HG03196 (cell line): ENCODE data around the gene C2orf42.
"Not testable (repeated sequence)": the region's sequence is repeated elsewhere in the genome, so short reads cannot be mapped to it uniquely, and the experiment has no call there.

Source experiments
- ATAC-seq: cut with Tn5 transposase; IDR thresholded peaks from one replicate; pipeline ENCODE4 v1.9.1; 2021; ENCODE audit not compliant: unreplicated experiment

The C2orf42 gene

GRCh38 chr2:70133491-70134322 lies 57.1 kb downstream of the C2orf42 start:
- no peak for ATAC-seq

DNA sequence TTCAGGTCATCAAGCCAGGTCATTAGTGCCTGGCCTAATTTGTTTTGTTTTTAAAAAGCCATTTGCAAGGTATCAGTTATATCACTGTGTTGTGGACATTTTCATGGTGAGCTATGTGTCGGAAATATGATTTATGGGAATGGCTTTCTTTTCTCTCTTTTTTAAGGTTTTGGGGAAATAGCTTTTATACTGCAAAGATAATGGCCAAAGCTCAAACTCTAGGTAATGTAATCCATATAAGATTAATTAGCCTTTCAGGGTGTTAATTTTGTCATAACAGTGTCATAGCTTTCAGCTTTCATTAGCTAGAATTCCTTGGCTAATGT lies 57.7 kb downstream of the C2orf42 start:
- no peak for ATAC-seq

GRCh38 chr2:70132244-70133126 lies 58.3 kb downstream of the C2orf42 start:
- ATAC-seq: peak; percentile 43

- not testable (repeated sequence) for ATAC-seq
Observed at GRCh38 chr2:70131344-70132143, 59.3 kb downstream of the C2orf42 start.

DNA sequence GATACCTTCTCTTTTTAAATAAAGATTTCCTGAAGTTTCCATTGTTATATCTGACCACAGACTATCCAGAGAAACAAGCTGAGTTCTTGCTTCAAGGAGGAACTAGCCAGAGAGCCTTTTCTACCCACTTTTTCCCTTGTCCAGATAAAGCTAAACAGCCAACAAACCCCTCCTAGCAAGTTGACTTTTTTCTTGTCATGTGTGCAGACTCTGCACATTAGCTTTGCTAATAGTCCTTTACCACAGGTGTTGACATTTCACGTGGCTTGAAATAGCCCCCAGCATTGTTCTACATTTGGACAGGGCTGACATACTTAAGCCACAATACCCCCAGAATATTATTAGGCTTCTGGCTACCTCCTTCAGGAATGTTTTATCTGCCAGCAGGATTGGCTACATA lies 62.8 kb downstream of the C2orf42 start:
- ATAC-seq: no peak

DNA sequence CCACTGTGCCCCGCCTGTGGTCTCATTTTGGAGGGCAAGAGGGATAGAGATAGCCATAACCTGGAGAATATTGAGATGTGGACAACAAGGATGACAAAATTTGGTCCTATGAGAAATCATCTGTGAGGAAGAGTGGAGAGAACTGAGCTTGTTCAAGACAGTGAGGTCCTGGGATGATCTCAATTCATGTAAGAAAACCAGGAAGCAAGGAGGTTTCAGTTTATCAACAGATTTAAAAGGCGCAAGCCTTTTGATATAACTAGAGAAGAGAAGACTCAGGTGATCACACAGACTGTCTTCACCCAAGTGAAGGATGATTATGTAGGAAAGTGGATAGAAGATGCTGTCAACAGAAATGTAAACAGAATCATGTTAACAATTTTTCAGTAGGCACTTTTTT lies 64.4 kb downstream of the C2orf42 start:
- no peak for ATAC-seq

- no peak for ATAC-seq
Observed at GRCh38 chr2:70125498-70125898, 65.3 kb downstream of the C2orf42 start.

DNA sequence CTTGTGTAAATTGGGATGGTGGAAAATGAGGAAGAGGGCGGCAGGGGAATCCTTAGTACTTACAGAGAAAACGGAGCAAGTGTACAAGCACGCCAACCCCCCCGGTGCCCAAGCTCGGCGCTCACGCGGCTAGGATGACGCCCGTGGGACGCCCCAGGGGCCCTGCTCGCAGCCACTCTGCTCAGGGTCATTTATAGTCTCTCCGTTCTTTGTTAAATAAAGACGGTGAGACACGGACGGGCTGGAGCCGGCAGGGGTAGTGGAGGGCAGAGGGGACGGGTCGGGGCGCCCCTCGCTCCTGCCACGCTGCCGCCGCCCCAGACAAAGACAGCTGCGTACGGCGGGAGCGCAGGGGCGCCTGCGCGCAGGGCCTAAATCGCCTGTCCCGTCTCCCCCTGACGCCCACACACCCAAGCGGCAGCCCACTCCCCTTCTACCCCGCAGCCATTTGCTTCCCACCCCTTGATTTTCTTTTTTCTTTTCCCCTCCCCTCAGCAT lies 65.8 kb downstream of the C2orf42 start:
- ATAC-seq: no peak

GRCh38 chr2:70123829-70124116 lies 67.0 kb downstream of the C2orf42 start:
- ATAC-seq: no peak

DNA sequence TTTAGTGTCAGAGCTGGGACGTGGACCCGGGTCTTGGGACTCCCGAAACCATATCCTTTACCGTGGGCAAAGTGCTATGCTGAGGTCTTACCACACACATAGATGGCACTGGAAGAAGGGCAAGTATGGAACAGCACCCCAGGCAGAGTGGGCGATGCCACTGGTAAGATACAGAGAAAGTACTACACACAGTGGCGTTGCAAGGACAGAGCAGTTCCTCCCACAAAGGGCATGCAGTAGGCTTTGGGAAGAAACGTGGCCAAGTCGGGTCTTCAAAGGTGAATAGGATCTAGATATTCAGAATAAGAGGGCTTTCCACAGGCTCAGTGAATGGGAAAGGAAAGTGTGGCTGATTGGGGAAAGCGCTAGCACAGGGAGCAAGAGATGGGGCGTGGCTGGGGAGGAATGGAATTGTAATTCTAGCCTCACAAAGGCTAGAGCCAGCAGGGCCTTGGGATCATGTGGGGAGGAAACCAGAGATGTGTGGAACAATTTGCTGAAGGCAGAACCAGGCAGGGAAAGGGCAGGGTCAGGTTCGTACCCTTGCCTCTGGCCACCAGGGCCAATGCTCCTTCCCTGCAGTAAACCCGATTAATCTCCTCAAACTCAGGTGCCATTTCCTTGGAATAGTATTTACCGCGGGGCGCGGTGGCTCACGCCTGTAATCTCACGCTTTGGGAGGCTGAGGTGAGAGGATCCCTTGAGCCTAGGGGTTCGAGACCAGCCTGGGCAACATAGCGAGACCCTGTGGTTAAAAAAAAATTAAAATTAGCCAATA lies 67.6 kb downstream of the C2orf42 start:
- no peak for ATAC-seq

GRCh38 chr2:70122470-70122869 lies 68.3 kb downstream of the C2orf42 start:
- ATAC-seq: no peak

GRCh38 chr2:70121627-70122372 lies 69.0 kb downstream of the C2orf42 start:
- no peak for ATAC-seq

GRCh38 chr2:70118798-70119454 lies 71.9 kb downstream of the C2orf42 start:
- ATAC-seq: no peak

GRCh38 chr2:70116936-70117552 lies 73.8 kb downstream of the C2orf42 start:
- no peak for ATAC-seq

DNA sequence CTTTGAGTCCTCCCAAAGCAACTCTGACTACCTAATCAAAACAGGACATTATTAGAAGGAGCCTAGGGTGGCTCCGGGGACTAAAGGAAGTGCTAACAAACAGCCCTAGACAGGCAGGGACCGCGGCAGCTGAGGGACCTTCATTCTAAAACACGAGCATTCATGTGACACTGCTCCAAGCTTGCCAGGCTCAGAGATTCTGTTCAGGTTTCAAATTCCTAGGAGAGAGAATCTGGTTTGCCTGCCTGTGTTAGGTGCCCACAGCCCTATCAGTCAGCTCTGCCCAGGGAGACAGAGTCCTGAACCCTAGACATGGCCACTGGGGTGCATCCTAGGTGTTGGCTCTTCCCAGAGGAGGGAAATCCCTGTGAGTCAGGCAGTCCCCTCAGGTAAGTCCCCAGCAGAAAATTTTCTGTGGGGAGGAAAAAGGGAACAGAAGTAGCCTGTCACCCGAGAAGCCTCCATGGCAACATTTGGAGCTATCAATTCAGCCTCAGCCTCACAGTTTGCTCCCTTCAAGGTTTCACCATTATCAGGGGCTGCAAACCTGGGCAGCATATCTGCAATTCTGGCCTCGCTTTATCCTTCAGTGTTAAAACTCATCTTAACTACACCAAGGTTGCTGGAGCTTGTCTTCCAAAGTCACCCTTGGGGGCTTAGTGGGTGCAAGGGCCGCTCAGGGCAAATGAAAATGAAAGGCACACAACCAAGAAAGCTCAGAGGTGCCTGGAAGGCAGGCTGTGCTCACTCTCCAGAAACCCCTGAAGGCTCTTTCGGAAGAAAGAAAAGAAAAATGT lies 75.0 kb downstream of the C2orf42 start:
- peak; percentile 55 for ATAC-seq

DNA sequence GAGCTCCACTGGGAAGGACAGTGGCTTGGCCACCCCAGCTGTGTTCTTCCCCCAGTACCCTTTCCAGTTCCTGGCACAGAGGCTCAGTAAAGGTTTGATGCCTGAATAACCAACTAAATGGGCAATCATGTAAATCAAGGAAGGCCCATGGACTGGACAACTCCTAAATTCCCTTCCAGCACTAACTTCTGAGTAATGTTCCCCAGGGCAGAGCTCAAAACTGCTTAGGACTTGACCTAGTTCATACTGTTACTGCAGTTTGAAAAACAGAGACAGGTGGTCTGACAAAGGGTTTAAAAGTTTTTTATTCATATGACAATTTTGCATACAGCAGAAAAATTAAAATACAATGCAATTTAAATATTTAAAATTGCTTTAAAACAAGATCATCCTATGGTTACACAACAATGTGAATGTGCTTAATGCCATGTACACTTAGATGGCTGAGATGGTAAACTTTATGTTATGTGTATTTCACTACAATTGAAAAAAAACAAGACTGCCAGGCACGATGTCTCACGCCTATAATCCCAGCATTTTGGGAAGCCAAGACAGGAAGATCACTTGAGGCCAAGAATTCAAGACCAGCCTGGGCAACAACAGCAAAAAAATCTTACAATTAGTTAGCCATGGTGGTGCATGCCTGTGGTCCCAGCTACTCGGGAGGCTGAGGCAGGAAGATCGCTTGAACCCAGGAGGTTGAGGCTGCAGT lies 77.3 kb downstream of the C2orf42 start:
- ATAC-seq: no peak

GRCh38 chr2:70111752-70112591 lies 78.8 kb downstream of the C2orf42 start:
- no peak for ATAC-seq
